Stimulated activated naive CD8-positive, alpha-beta T cell treated with anti-CD3 and anti-CD28 coated beads, Interleukin-15, amount 100 ng/mL, for 72 hours (primary cell): ENCODE data around the gene CHCHD1.
"Not testable (repeated sequence)": the region's sequence is repeated elsewhere in the genome, so short reads cannot be mapped to it uniquely, and the experiment has no call there.

Experiments
- ATAC-seq: fragments of 150-1000 bp; cut with Tn5 transposase; 2 replicates; pipeline ENCODE4 v1.10.0; 2021; ENCODE audit warnings: mild to moderate bottlenecking, moderate library complexity
- DNase-seq, 2 donors: peaks; one replicate each; pipeline ENCODE4 v3.0.0; 2021 to 2022
- H3K27ac Mint-ChIP-seq, 2 donors: one replicate each; pipeline ENCODE4 v1.8.0; 2022; ENCODE audit warnings: mild to moderate bottlenecking in 2 of 2, mixed read lengths in 2 of 2, moderate library complexity in 2 of 2
- H3K27me3 Mint-ChIP-seq: one replicate; pipeline ENCODE4 v1.8.0; 2022; ENCODE audit warnings: mixed read lengths
- H3K4me1 Mint-ChIP-seq: one replicate; pipeline ENCODE4 v1.8.0; 2022; ENCODE audit warnings: mild to moderate bottlenecking, mixed read lengths
- H3K4me3 Mint-ChIP-seq, 2 donors: one replicate each; pipeline ENCODE4 v1.8.0; 2022; ENCODE audit warnings: mild to moderate bottlenecking in 2 of 2, mixed read lengths in 2 of 2, moderate library complexity in 1 of 2
- H3K9me3 Mint-ChIP-seq, 2 donors: one replicate each; pipeline ENCODE4 v1.8.0; 2022; ENCODE audit warnings: mixed read lengths in 2 of 2

The CHCHD1 gene

DNA sequence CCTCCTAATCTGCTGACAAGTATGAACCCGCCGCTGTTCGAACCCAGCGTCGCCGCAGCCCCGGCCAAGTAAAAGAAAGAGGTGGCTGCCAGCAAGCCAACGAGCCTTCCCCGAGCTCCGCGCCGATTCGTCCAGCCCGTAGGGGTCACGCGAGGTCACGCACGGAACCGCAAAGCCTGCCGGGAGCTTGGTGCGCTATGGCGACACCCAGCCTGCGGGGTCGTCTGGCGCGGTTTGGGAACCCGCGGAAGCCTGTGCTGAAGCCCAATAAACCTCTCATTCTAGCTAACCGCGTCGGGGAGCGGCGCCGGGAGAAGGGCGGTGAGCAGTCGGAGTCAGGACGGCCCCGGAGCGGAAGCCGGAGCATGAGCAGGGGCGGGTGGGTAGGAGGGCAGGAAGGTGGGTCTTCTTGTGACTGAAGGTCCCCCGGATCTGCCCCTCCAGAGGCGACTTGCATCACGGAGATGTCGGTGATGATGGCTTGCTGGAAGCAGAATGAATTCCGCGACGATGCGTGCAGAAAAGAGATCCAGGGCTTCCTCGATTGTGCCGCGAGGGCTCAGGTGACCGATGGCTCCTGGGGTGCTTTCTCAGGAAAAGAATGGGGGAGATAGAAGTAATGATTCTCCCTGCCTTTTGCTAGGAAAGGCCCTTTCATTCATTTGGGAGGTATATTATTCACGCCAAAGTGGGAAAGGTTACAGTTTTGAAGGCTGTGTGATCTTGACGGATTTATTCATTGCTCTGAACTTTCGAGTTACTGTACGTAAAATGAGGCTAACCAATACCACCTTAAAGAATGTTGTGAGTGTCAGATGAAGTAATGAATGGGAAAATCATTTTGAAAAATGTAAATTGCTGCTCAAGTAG is at the start of gene CHCHD1:
Gene CHCHD1, plus strand, starts transcription at position 170 of the 870 bp plus-strand sequence. Its CDS starts 28 bp downstream, at position 198.
- H3K27ac Mint-ChIP-seq = peak within 1 kb of the TSS; percentile 98
- H3K27me3 Mint-ChIP-seq = no peaks in the 10 kb centered on the region
- H3K9me3 Mint-ChIP-seq = no peaks in the 10 kb centered on the region
- peak within 1 kb of the TSS; percentile 87 to 93 for H3K4me3 Mint-ChIP-seq
- DNase-seq (peak; percentile 88 to 92), ATAC-seq (peak; percentile 83)
- H3K4me1 Mint-ChIP-seq = peaks cover 55% of the 10 kb centered on the region

DNA sequence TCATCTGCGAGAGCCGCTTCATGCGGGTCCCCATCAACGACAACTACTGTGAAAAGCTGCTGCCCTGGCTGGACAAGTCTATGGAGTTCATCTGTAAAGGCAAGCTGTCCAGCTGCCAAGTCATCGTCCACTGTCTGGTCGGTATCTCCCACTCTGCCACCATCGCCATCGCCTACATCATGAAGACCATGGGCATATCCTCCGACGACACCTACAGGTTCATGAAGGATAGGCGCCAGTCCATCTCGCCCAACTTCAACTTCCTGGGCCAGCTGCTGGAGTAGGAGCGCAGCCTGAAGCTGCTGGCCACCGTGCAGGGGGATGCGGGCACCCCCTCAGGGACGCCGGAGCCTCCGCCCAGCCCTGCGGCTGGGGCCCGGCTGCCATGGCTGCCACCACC is 49.4 kb upstream of the CHCHD1 start:
- Mint-ChIP-seq H3K4me1 (peaks cover 13% of the 10 kb centered on the region), H3K9me3 (no peaks in the 10 kb centered on the region), H3K4me3 (peak overlapping the region; percentile 29 to 54), H3K27ac (peak overlapping the region in 1 of 2 donors; percentile 92), H3K27me3 (no peaks in the 10 kb centered on the region)
- DNase-seq (no peak), ATAC-seq (no peak)

DNA sequence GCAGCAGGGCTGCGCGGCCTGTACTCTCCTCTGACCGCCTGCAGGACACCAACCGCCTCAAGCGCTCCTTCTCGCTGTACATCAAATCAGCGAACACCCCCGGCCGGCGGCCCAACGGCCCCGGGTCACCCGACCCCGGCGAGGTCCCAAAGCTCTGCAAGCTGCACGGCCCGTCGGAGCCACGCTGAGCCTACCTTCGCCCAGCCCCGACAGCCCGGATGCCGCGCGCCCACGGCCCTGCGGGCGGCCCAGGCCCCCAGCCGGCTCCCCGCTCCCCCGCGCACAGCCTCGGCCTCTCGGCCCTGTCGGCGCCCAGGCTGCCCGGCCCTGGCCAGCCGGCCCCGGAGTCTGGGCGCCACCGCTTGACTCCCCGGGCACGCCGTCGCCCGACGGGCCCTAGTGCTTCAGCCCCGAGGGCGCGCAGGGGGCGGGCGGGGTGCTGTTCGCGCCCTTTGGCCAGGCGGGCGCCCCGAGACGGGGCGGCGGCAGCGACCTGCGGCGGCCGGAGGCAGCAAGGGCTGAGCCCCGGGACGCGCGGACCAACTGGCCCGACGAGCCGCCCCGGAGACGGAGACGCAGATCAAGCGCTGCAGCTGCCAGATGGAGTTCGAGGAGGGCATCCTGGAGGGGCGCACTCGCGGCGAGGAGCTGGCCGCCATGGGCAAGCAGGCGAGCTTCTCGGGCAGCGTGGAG is 48.8 kb upstream of the CHCHD1 start:
- Mint-ChIP-seq H3K4me3 (no peak overlapping the region), H3K27me3 (no peaks in the 10 kb centered on the region), H3K4me1 (peaks cover 13% of the 10 kb centered on the region), H3K9me3 (no peaks in the 10 kb centered on the region), H3K27ac (no peak overlapping the region)
- peak; percentile 15 for ATAC-seq
- no peak for DNase-seq

DNA sequence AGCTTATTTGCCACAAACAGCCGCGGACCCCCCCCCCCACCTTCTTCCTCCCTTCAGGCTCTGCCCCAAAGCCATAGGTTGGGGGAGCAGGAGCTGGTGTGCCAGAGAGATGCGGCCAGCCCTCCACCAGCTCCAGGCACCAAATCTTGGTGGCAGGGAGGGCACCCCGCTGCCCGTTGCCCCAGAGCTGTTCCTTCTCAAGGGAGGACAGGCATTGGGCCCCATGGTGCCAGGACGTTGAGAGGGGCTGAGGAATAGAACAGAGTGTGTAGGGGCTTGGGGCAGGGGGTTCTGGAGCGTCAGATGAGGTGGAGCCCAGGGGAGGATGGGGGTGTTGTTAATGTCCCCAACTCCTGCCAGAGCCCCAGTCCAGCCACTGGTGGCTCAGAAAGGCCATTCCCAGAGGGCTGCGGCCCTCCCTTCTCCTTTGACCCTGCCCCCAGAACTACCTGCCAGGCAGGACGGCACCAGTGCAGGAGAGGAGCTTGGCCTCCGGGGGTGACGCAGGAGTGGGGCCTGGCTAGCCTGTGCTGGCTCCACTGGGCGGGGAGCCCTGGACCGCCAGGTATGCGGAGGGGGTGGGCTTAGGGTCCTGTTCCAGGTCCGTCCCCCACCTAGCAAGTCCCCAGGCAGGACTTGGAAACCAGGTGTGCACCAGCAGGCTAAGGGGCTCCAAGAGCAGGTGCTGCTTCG is 47.7 kb upstream of the CHCHD1 start:
- peaks cover 13% of the 10 kb centered on the region for H3K4me1 Mint-ChIP-seq
- no peak overlapping the region for H3K4me3 Mint-ChIP-seq
- H3K9me3 Mint-ChIP-seq = no peaks in the 10 kb centered on the region
- no peak for ATAC-seq
- H3K27ac Mint-ChIP-seq = peak overlapping the region in 1 of 2 donors; percentile 86
- no peaks in the 10 kb centered on the region for H3K27me3 Mint-ChIP-seq
- no peak for DNase-seq

GRCh38 chr10:73734796-73735305 is 47.0 kb upstream of the CHCHD1 start:
- Mint-ChIP-seq H3K4me1 (peaks cover 13% of the 10 kb centered on the region), H3K4me3 (no peak overlapping the region), H3K9me3 (no peaks in the 10 kb centered on the region), H3K27ac (no peak overlapping the region), H3K27me3 (no peaks in the 10 kb centered on the region)
- DNase-seq = no peak
- ATAC-seq = no peak

DNA sequence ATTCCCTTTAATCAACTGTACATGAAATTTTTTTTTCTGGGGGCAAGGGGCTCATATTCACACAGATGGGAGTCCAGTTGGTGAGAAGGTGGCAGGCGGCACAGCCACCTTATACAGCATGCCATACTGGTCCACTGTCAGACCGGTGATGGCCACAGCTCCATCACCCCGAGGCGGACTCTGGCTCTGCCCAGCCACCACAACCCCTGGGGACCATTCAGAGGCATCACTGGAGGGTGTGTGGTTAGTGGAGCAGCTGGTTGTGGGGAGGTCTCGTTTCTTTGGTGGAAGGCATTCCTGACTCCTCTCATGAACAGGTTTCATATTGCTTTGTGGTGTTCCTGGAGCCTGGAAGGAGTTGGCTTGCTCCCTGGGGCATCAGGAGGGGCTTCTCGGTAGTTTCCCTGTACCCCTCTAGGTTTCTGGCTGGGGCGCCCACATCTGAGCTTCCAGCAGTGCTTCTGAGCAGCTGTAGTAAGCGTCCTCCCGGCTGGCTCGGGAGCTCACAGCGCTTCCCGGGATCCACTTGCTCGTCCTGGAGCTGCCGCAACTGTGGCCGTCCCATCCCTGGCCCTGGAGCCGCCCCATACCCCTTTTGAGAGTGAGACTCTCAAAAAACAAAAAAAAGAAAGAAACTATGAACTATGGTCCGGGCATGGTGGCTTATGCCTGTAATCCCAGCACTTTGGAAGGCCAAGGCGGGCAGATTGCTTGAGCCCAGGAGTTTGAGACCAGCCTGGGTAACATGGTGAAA is 41.2 kb upstream of the CHCHD1 start:
- not testable (repeated sequence) for DNase-seq, H3K9me3 Mint-ChIP-seq, ATAC-seq, H3K27me3 Mint-ChIP-seq, H3K4me3 Mint-ChIP-seq
- Mint-ChIP-seq H3K4me1 (peaks cover 23% of the 10 kb centered on the region), H3K27ac (peak overlapping the region in 1 of 2 donors; percentile 65)

GRCh38 chr10:73742454-73742734 is 39.5 kb upstream of the CHCHD1 start:
- no peaks in the 10 kb centered on the region for H3K9me3 Mint-ChIP-seq
- peaks cover 36% of the 10 kb centered on the region for H3K4me1 Mint-ChIP-seq
- ATAC-seq (no peak), DNase-seq (no peak)
- no peak overlapping the region for H3K4me3 Mint-ChIP-seq
- no peaks in the 10 kb centered on the region for H3K27me3 Mint-ChIP-seq
- H3K27ac Mint-ChIP-seq = no peak overlapping the region

DNA sequence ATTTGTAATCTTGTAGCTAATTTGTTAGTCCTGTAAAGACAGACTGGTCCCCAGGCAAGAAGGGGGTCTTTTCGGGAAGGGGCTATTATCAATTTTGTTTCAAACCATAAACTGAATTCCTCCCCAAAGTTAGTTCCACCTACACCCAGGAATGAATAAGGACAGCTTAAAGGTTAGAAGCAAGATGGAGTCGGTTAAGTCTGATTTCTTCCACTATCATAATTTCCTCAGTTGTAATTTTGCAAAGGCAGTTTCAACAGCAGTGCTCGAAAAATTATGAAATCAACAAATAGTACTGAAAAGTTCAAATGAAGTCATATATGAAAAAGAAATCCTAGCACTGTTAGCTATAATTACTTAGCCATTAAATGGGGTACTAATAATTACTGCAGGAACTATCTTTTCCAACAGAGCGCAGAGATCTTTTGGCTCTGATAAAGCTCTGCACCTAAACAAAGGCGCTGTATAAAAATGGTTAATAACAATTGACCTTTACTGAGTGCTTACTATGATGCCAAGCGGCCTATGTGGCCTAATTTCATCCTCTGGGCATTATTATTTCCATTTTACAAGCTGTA is 38.4 kb upstream of the CHCHD1 start:
- DNase-seq (no peak), ATAC-seq (no peak)
- Mint-ChIP-seq H3K27ac (peak overlapping the region; percentile 100), H3K4me1 (peaks cover 36% of the 10 kb centered on the region), H3K4me3 (peak overlapping the region; percentile 97 to 98), H3K27me3 (no peaks in the 10 kb centered on the region), H3K9me3 (no peaks in the 10 kb centered on the region)

GRCh38 chr10:73743905-73744663 is 37.8 kb upstream of the CHCHD1 start, which contains the start of gene SEC24C:
TSS of gene SEC24C (plus strand) at chr10:73744372. CDS start at chr10:73746833, 2,461 bp downstream.
- Mint-ChIP-seq H3K4me1 (peaks cover 41% of the 10 kb centered on the region), H3K27ac (peak within 1 kb of the TSS; percentile 100), H3K4me3 (peak within 1 kb of the TSS; percentile 97 to 98), H3K27me3 (no peaks in the 10 kb centered on the region), H3K9me3 (no peaks in the 10 kb centered on the region)
- DNase-seq = peak; percentile 91 to 95
- ATAC-seq = peak; percentile 97

GRCh38 chr10:73744664-73744975 is 37.2 kb upstream of the CHCHD1 start:
- H3K27me3 Mint-ChIP-seq = no peaks in the 10 kb centered on the region
- H3K9me3 Mint-ChIP-seq = no peaks in the 10 kb centered on the region
- H3K4me1 Mint-ChIP-seq = peaks cover 47% of the 10 kb centered on the region
- H3K27ac Mint-ChIP-seq = peak overlapping the region; percentile 100
- ATAC-seq (peak; percentile 53), DNase-seq (peak; percentile 46 to 57)
- peak overlapping the region; percentile 97 to 98 for H3K4me3 Mint-ChIP-seq

- DNase-seq = no peak
- H3K4me1 Mint-ChIP-seq = peaks cover 52% of the 10 kb centered on the region
- H3K4me3 Mint-ChIP-seq = peak overlapping the region in 1 of 2 donors; percentile 29
- no peaks in the 10 kb centered on the region for H3K27me3 Mint-ChIP-seq
- H3K9me3 Mint-ChIP-seq = no peaks in the 10 kb centered on the region
- H3K27ac Mint-ChIP-seq = no peak overlapping the region
- ATAC-seq = no peak
Observed at GRCh38 chr10:73746721-73747120, 35.1 kb upstream of the CHCHD1 start.

- Mint-ChIP-seq H3K9me3 (no peaks in the 10 kb centered on the region), H3K4me1 (peaks cover 28% of the 10 kb centered on the region), H3K4me3 (no peak overlapping the region), H3K27ac (peak overlapping the region in 1 of 2 donors; percentile 49), H3K27me3 (no peaks in the 10 kb centered on the region)
- DNase-seq = no peak
- no peak for ATAC-seq
Observed at GRCh38 chr10:73750819-73751218, 31.0 kb upstream of the CHCHD1 start.

DNA sequence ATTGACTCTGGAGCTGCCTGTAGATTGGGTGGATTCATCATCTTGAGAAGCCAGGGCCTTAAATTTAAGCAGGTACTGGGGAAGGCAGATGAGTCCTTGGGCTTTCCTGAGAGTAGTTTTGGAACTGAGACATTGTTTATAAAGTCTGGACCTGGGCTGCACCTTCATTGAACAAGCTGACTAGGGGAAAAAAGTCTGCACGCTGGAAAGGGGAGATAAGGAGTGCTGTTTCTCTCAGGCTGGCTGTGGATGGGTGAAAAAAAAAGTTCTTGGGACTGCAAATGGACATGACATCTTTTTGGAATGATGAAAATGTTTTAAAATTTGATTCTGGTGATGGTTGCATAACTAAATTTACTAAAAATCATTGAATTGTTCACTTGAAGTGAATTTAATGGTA is 25.7 kb upstream of the CHCHD1 start:
- peaks cover 35% of the 10 kb centered on the region for H3K4me1 Mint-ChIP-seq
- H3K4me3 Mint-ChIP-seq = no peak overlapping the region
- ATAC-seq = no peak

More for the DNA sequence above, 25.7 kb upstream of the CHCHD1 start:
- no peak overlapping the region for H3K27ac Mint-ChIP-seq
- H3K9me3 Mint-ChIP-seq = no peaks in the 10 kb centered on the region
- no peak for DNase-seq
- no peaks in the 10 kb centered on the region for H3K27me3 Mint-ChIP-seq
